ENCODE data around the gene U2AF1L4.

U2AF1L4 gene

GRCh38 chr19:35757749-35758608 lies 12.8 kb upstream of the U2AF1L4 start, which contains the start of gene PROSER3:
PROSER3 (plus strand) TSS chr19:35758176; CDS start chr19:35758216, 40 bp downstream.
- FAIRE-seq (peak; percentile 74), DNase-seq (ENCODE audit: insufficient read length, low spot score) (peak; percentile 99)
- peak; percentile 81 for TF ChIP-seq POLR2A (IDR thresholded peaks at IDR 0.05; ENCODE audit: low read depth, low read length)

GRCh38 chr19:35757231-35757748 lies 12.1 kb upstream of the U2AF1L4 start:
- FAIRE-seq (no peak), DNase-seq (ENCODE audit: insufficient read length, low spot score) (peak; percentile 92)
- 0 out of 2 replicates have a peak, but pooled peaks have one; percentile 17 for TF ChIP-seq POLR2A (IDR thresholded peaks at IDR 0.05; ENCODE audit: low read depth, low read length)

- no peak for FAIRE-seq
- no peak for TF ChIP-seq POLR2A (IDR thresholded peaks at IDR 0.05; ENCODE audit: low read depth, low read length)
- no peak for DNase-seq (ENCODE audit: insufficient read length, low spot score)
Measured at GRCh38 chr19:35756377-35757230, 11.4 kb upstream of the U2AF1L4 start, which contains the start of gene HSPB6. HSPB6 (minus strand) TSS chr19:35757029; CDS start chr19:35757008, 21 bp downstream.

GRCh38 chr19:35755550-35756376 lies 10.5 kb upstream of the U2AF1L4 start:
- DNase-seq (ENCODE audit: insufficient read length, low spot score) (no peak), FAIRE-seq (no peak)
- no peak for TF ChIP-seq POLR2A (IDR thresholded peaks at IDR 0.05; ENCODE audit: low read depth, low read length)

GRCh38 chr19:35755131-35755549 lies 9.9 kb upstream of the U2AF1L4 start:
- TF ChIP-seq POLR2A (IDR thresholded peaks at IDR 0.05; ENCODE audit: low read depth, low read length) = no peak
- FAIRE-seq = no peak
- no peak for DNase-seq (ENCODE audit: insufficient read length, low spot score)

GRCh38 chr19:35754370-35755130 lies 9.3 kb upstream of the U2AF1L4 start:
- DNase-seq (ENCODE audit: insufficient read length, low spot score) (no peak), FAIRE-seq (no peak)
- no peak for TF ChIP-seq POLR2A (IDR thresholded peaks at IDR 0.05; ENCODE audit: low read depth, low read length)

- TF ChIP-seq POLR2A (IDR thresholded peaks at IDR 0.05; ENCODE audit: low read depth, low read length) = no peak
- FAIRE-seq (no peak), DNase-seq (ENCODE audit: insufficient read length, low spot score) (no peak)
Measured at GRCh38 chr19:35753634-35754369, 8.6 kb upstream of the U2AF1L4 start.

- no peak for TF ChIP-seq POLR2A (IDR thresholded peaks at IDR 0.05; ENCODE audit: low read depth, low read length)
- FAIRE-seq = no peak
- DNase-seq (ENCODE audit: insufficient read length, low spot score) = no peak
Measured at GRCh38 chr19:35752746-35753350, 7.6 kb upstream of the U2AF1L4 start.

GRCh38 chr19:35751839-35752745 lies 6.9 kb upstream of the U2AF1L4 start:
- FAIRE-seq (no peak), DNase-seq (ENCODE audit: insufficient read length, low spot score) (no peak)
- TF ChIP-seq POLR2A (IDR thresholded peaks at IDR 0.05; ENCODE audit: low read depth, low read length) = no peak

GRCh38 chr19:35750167-35750566 lies 4.9 kb upstream of the U2AF1L4 start:
- TF ChIP-seq POLR2A (IDR thresholded peaks at IDR 0.05; ENCODE audit: low read depth, low read length) = no peak
- DNase-seq (ENCODE audit: insufficient read length, low spot score) = no peak
- no peak for FAIRE-seq
